ENCODE data around the gene S100A8.

The S100A8 gene

GRCh38 chr1:153364766-153365666 lies 25.9 kb downstream of the S100A8 start:
- TF ChIP-seq, protein P1, sequence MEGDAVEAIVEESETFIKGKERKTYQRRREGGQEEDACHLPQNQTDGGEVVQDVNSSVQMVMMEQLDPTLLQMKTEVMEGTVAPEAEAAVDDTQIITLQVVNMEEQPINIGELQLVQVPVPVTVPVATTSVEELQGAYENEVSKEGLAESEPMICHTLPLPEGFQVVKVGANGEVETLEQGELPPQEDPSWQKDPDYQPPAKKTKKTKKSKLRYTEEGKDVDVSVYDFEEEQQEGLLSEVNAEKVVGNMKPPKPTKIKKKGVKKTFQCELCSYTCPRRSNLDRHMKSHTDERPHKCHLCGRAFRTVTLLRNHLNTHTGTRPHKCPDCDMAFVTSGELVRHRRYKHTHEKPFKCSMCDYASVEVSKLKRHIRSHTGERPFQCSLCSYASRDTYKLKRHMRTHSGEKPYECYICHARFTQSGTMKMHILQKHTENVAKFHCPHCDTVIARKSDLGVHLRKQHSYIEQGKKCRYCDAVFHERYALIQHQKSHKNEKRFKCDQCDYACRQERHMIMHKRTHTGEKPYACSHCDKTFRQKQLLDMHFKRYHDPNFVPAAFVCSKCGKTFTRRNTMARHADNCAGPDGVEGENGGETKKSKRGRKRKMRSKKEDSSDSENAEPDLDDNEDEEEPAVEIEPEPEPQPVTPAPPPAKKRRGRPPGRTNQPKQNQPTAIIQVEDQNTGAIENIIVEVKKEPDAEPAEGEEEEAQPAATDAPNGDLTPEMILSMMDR (IDR thresholded peaks at IDR 0.05; ENCODE audit: low read depth, low read length): no peak
- no peak for DNase-seq (ENCODE audit: low read depth in 2 of 2)
- H3K4me3 ChIP-seq (replicated peaks in 1 of 2; ENCODE audit: low read depth in 2 of 2, low read length in 2 of 2): no peak overlapping the region

DNA sequence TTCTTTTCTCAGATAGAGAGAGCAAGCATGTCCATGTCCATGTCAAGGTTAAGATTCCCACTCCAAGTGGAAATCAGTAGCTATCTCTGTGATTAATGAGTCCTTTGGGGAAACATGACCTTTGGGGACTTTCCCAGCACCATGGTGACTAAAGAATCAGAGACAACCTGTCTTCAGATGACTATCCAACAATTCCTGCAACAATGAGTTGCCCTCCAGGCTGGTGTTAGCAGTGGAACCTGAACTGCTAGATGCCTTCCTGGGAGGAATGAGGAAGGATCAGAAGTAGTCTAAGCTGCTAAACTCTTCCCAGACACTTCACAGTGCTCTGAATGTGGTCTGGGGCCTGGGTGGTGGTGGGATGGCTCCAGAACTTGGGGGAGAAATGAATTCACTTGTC lies 26.7 kb downstream of the S100A8 start:
- DNase-seq (ENCODE audit: low read depth in 2 of 2): no peak
- TF ChIP-seq, protein P1 (IDR thresholded peaks at IDR 0.05; ENCODE audit: low read depth, low read length): no peak
- H3K4me3 ChIP-seq (replicated peaks in 1 of 2; ENCODE audit: low read depth in 2 of 2, low read length in 2 of 2): no peak overlapping the region

- no peak overlapping the region for H3K4me3 ChIP-seq (replicated peaks in 1 of 2; ENCODE audit: low read depth in 2 of 2, low read length in 2 of 2)
- DNase-seq (ENCODE audit: low read depth in 2 of 2): no peak
- TF ChIP-seq, protein P1 (IDR thresholded peaks at IDR 0.05; ENCODE audit: low read depth, low read length): no peak
Measured at GRCh38 chr1:153363641-153364040, 27.2 kb downstream of the S100A8 start.

GRCh38 chr1:153362187-153362775 lies 28.6 kb downstream of the S100A8 start:
- no peak overlapping the region for H3K4me3 ChIP-seq (replicated peaks in 1 of 2; ENCODE audit: low read depth in 2 of 2, low read length in 2 of 2)
- no peak for DNase-seq (ENCODE audit: low read depth in 2 of 2)
- TF ChIP-seq, protein P1 (IDR thresholded peaks at IDR 0.05; ENCODE audit: low read depth, low read length): no peak

DNA sequence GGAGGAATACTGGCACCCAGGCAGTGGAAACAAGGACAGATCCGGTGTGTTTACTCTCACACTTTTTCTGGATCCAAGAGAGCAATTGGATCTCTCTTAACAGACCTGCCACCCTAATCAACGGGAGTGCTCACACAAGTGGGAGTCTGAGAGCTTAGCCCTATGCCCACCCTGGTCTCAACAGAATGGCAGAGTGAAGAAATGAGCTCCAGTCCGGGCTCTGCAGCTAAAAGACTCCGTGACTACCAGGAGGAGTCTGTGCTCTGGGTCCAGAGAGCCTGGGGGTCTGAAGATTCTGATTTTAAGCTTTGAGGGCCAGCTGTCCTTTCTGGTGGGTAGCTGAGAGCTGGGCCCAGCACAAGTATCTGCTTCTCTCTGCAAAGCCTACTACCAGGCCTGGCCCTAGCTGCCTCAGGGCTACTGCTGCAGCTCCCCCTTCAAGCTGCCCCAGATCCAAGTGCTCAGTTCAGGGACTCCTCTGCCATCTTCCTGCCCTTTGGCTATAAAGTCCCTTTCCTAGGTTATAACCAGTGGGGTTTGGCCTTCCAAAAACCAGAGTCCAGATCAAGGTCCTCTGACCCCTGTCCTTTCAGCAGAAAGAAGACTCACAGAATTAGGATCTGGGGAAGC lies 29.3 kb downstream of the S100A8 start:
- no peak overlapping the region for H3K4me3 ChIP-seq (replicated peaks in 1 of 2; ENCODE audit: low read depth in 2 of 2, low read length in 2 of 2)
- TF ChIP-seq, protein P1 (IDR thresholded peaks at IDR 0.05; ENCODE audit: low read depth, low read length): no peak
- no peak for DNase-seq (ENCODE audit: low read depth in 2 of 2)

- DNase-seq (ENCODE audit: low read depth in 2 of 2): no peak
- H3K4me3 ChIP-seq (replicated peaks in 1 of 2; ENCODE audit: low read depth in 2 of 2, low read length in 2 of 2): no peak overlapping the region
- TF ChIP-seq, protein P1 (IDR thresholded peaks at IDR 0.05; ENCODE audit: low read depth, low read length): no peak
Measured at GRCh38 chr1:153360592-153361479, 30.0 kb downstream of the S100A8 start.
